ENCODE data around the gene IBA57. TPM values are rescaled to one million over a fixed set of nuclear protein-coding genes. Genes with fewer than 3 reads are reported as not detected.

Gene IBA57
- total RNA-seq, 3 donors from 2014 or later, result 11.5 to 12.9 (median 11.8) TPM

- no peaks in the 10 kb centered on the region for H3K9me3 ChIP-seq
- DNase-seq (no peak), ATAC-seq (no peak)
- no peaks in the 10 kb centered on the region for H3K4me1 ChIP-seq (ENCODE audit: low read depth)
- intact Hi-C loops (cut with DNase I, micrococcal nuclease), result no loop called here
- H3K4me3 ChIP-seq, result no peak overlapping the region
- TF ChIP-seq CTCF (IDR thresholded peaks at IDR 0.05), result no peak
- no peaks in the 10 kb centered on the region for H3K36me3 ChIP-seq (ENCODE audit: low read depth)
Measured at GRCh38 chr1:228180271-228180958, 14.8 kb downstream of the IBA57 start.

- Histone ChIP-seq H3K36me3 (ENCODE audit: low read depth) (no peaks in the 10 kb centered on the region), H3K4me1 (ENCODE audit: low read depth) (no peaks in the 10 kb centered on the region), H3K9me3 (no peaks in the 10 kb centered on the region), H3K4me3 (no peak overlapping the region)
- DNase-seq, result no peak
- intact Hi-C loops (cut with DNase I, micrococcal nuclease), result no loop called here
- ATAC-seq, result no peak
- no peak for TF ChIP-seq CTCF (IDR thresholded peaks at IDR 0.05)
Measured at GRCh38 chr1:228180959-228181644, 15.5 kb downstream of the IBA57 start.

- no peak overlapping the region for H3K4me3 ChIP-seq
- H3K4me1 ChIP-seq (ENCODE audit: low read depth), result no peaks in the 10 kb centered on the region
- H3K36me3 ChIP-seq (ENCODE audit: low read depth), result no peaks in the 10 kb centered on the region
- ATAC-seq (no peak), DNase-seq (no peak)
- no peak for TF ChIP-seq CTCF (IDR thresholded peaks at IDR 0.05)
- H3K9me3 ChIP-seq, result no peaks in the 10 kb centered on the region
- intact Hi-C loops (cut with DNase I, micrococcal nuclease), result no loop called here
Measured at GRCh38 chr1:228181645-228182034, 16.0 kb downstream of the IBA57 start.

GRCh38 chr1:228182296-228183030, 16.9 kb downstream of the IBA57 start:
- DNase-seq (no peak), ATAC-seq (no peak)
- no peaks in the 10 kb centered on the region for H3K9me3 ChIP-seq
- no peak for TF ChIP-seq CTCF (IDR thresholded peaks at IDR 0.05)
- no peaks in the 10 kb centered on the region for H3K4me1 ChIP-seq (ENCODE audit: low read depth)
- no peak overlapping the region for H3K4me3 ChIP-seq
- no peaks in the 10 kb centered on the region for H3K36me3 ChIP-seq (ENCODE audit: low read depth)
- intact Hi-C loops (cut with DNase I, micrococcal nuclease), result no loop called here

- no peaks in the 10 kb centered on the region for H3K36me3 ChIP-seq (ENCODE audit: low read depth)
- DNase-seq (no peak), ATAC-seq (no peak)
- H3K4me3 ChIP-seq, result no peak overlapping the region
- intact Hi-C loops (cut with DNase I, micrococcal nuclease), result no loop called here
- H3K9me3 ChIP-seq, result no peaks in the 10 kb centered on the region
- no peak for TF ChIP-seq CTCF (IDR thresholded peaks at IDR 0.05)
- H3K4me1 ChIP-seq (ENCODE audit: low read depth), result no peaks in the 10 kb centered on the region
Measured at GRCh38 chr1:228184152-228184551, 18.5 kb downstream of the IBA57 start.

All from mucosa of descending colon (tissue), 3 donors.